Tibial artery (tissue), 4 donors: ENCODE data around the gene DCAKD.
A peak's percentile ranks its signal among the peaks of the same experiment; 100 is the strongest.

Experiments used
- DNase-seq, 2 donors: peaks; one replicate each; pipeline ENCODE4 v3.0.0-alpha.2; 2019
- H3K27ac ChIP-seq, 2 donors: fragments of 200-600 bp; sonication (generic) in 1 of 2; 1 replicate in 1 of 2; 2 replicates in 1 of 2; pipeline ENCODE4 v1.5.1; 2018 to 2019; ENCODE audit warnings: mild to moderate bottlenecking in 1 of 2
- H3K27me3 ChIP-seq, 2 donors: fragments of 200-600 bp; sonication (generic) in 1 of 2; one replicate each; pipeline versions ENCODE4 v1.5.1 to v1.6.0; 2016 to 2019
- H3K36me3 ChIP-seq, 3 donors: fragments of 200-600 bp; sonication (generic) in 2 of 3; one replicate each; pipeline ENCODE4 v1.5.1; 2016 to 2019; ENCODE audit warnings: mild to moderate bottlenecking in 2 of 3
- H3K4me1 ChIP-seq, 4 donors: fragments of 200-600 bp; sonication (generic) in 2 of 4; 1 replicate in 3 of 4; 2 replicates in 1 of 4; pipeline ENCODE4 v1.5.1; 2016 to 2019
- H3K4me3 ChIP-seq, 2 donors: fragments of 200-600 bp; sonication (generic) in 1 of 2; 1 replicate in 1 of 2; 2 replicates in 1 of 2; pipeline ENCODE4 v1.5.1; 2018 to 2019; ENCODE audit warnings: mild to moderate bottlenecking in 2 of 2
- H3K9me3 ChIP-seq, 3 donors: fragments of 200-600 bp; sonication (generic) in 1 of 3; one replicate each; pipeline ENCODE4 v1.5.1; 2016 to 2019
- CTCF ChIP-seq, 2 experiments: fragments of 200-600 bp in 1 of 2; fragments of 450-650 bp in 1 of 2; IDR thresholded peaks; one replicate each; pipeline ENCODE4 v1.5.1; 2017 to 2019; ENCODE audit warnings: antibody characterized with exemption in 2 of 2, mild to moderate bottlenecking in 1 of 2, moderate library complexity in 1 of 2
- intact Hi-C: fragments of 100-400 bp; cut with DNase I; formaldehyde crosslinking; loops from one replicate; pipeline ENCODE4 v1.15.0; 2023; ENCODE audit warnings: low total_unique reads

DCAKD gene

DNA sequence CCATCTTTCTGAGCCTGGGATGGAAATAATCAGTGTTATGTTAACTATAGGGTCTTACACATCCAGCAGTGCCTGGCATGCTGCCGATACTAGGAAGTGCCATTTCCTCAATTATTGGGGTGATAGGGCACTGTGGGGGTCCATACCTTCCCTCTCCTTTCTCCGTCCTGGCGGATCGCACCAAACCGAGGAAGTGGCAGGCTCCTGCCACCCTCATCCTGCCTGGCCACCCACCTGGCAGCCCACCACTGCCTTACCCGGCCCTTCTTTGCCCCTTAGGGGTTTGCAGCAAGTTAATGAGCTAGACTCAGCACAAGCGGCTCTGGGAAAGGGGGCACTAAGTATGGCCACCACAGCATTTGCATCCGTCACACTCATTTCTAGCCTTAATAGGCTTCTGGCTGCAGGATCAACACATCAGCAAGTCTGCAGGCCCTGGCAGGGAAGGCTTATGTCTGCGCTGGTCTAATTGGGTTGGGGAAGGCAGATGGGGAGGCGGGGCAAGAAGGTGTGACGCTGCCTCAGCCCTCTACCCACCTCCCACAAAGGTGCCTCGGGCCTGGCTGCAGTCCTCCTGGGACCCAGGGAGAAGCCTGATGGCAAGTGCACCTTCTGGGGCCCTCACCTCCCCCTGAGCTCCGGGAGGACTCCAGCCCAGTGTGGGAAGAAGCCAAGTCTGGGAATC lies 28.6 kb downstream of the DCAKD start:
- H3K27me3 ChIP-seq: peaks cover 0 to 3% of the 10 kb centered on the region in 2 donors
- H3K9me3 ChIP-seq: no peaks in the 10 kb centered on the region
- no peak for DNase-seq
- no peak for TF ChIP-seq CTCF (IDR thresholded peaks at IDR 0.05)
- no peak overlapping the region for H3K4me3 ChIP-seq
- H3K27ac ChIP-seq: peak overlapping the region in 1 of 2 donors; percentile 60
- intact Hi-C loops: loop anchor here (5.0 kb wide), 2 partner anchors 80 to 245 kb away; no protein-coding TSS in a partner anchor
- peaks cover 0 to 20% (median 8%) of the 10 kb centered on the region in 3 donors for H3K36me3 ChIP-seq
- H3K4me1 ChIP-seq: peaks cover 0 to 45% (median 24%) of the 10 kb centered on the region in 4 donors

DNA sequence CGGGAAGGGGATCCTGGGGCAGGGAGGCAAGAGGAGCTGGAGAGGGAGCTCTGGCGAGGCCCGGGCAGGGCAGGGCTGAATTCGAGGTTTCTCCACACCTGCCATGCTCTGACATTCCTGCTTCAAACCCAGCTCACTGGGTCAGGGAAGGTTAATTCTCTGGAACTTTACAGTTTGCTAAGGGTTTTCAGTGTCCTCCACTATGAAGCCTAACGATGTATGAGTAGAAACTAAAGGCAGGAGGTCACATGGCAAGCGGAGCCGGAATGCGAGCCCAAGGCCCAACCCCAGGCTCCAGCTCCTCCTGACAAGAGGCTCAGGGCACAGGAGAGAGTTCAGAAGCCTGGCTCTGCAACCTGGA lies 29.2 kb downstream of the DCAKD start:
- Histone ChIP-seq H3K27ac (peak overlapping the region; percentile 60 to 73), H3K36me3 (peaks cover 0 to 15% (median 8%) of the 10 kb centered on the region in 3 donors), H3K27me3 (peaks cover 0 to 3% of the 10 kb centered on the region in 2 donors), H3K9me3 (no peaks in the 10 kb centered on the region), H3K4me1 (peaks cover 0 to 45% (median 24%) of the 10 kb centered on the region in 4 donors), H3K4me3 (peak overlapping the region in 1 of 2 donors; percentile 53)
- intact Hi-C loops: loop anchor here (5.0 kb wide), 2 partner anchors 80 to 245 kb away; no protein-coding TSS in a partner anchor
- TF ChIP-seq CTCF (IDR thresholded peaks at IDR 0.05): no peak
- DNase-seq: no peak

DNA sequence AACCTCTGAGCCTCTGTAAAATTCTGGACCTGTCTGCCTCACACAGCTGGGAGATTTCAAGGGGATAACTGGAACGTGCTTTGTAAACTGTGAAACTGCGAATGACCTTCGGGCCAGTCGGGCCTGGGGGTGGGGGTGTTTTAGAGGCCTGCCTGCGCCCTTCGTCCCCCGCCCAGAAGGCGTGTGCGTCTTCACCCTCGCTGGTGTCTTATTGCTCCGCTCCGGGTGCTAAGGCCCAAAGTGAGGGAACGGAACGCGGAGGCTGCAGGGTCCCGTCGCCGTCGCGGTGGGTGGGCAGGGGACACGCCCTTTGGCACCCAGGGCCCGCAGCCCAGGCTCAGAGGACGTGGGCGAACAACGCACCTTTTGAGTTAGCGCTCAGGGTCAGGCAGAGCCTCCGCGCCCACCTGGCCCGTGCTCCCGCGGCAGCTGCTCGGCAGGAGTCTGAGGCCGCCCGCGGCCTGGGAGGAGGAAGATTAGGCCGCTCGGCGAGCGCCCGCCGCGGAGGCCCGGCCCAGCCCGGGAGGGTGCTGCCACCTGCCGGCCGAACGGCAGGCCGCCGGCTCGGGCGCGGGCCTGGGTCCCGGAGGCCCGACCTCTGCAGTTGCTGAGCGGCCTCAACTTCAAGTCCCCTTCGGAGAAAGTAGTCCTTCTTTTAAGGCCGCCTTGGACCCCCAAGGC lies 29.7 kb downstream of the DCAKD start:
- DNase-seq: peak; percentile 54 to 80
- H3K4me3 ChIP-seq: peak overlapping the region; percentile 45 to 53
- no peaks in the 10 kb centered on the region for H3K9me3 ChIP-seq
- TF ChIP-seq CTCF (IDR thresholded peaks at IDR 0.05): peak; percentile 85 to 90
- intact Hi-C loops: loop anchor here (2.0 to 5.0 kb wide), 3 partner anchors 81 to 244 kb away; no protein-coding TSS in a partner anchor
- peak overlapping the region; percentile 60 to 73 for H3K27ac ChIP-seq
- H3K27me3 ChIP-seq: peaks cover 0 to 3% of the 10 kb centered on the region in 2 donors
- peaks cover 0 to 45% (median 24%) of the 10 kb centered on the region in 4 donors for H3K4me1 ChIP-seq
- H3K36me3 ChIP-seq: peaks cover 0 to 10% (median 4%) of the 10 kb centered on the region in 3 donors

DNA sequence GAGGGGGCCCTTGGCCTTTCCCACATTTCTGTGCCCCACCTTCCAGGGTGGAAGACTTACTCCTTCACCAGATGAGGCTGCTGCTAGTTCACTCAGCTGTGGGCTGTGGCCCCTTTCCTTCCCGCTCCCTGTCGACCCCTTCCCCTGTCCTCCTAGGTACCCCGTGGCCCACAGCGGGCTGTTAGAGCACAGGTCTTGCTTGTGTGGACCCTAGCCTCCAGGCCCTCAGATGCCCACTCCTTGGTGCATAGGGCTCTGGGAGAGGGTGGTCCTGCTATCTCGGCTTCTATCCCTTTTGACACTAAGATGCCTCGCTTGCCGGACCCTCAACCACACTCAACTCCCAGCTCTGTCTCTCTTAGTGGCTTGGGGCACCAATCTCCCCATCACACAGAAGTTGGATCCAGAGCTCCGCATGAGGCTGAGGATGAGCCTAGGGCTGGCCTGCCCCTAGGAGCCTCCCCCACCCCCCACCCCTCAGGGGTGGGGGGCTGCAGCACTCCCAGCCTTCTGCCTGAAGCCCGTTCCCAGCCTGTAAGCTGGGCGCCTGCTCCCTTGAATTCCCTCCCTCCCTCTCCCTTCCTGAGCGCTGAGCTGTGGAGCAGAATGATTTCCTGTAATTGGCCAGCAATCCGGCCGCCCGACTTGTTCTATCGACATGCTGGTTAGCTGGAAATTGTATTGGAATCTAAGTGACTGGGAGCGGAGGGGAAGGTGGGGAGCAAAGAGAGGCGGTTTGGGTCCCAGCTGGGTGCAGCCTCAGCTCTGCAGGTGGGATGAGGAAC lies 30.9 kb downstream of the DCAKD start:
- no peak for TF ChIP-seq CTCF (IDR thresholded peaks at IDR 0.05)
- Histone ChIP-seq H3K27me3 (peaks cover 0 to 3% of the 10 kb centered on the region in 2 donors), H3K4me3 (no peak overlapping the region), H3K36me3 (peaks cover 0 to 10% (median 0%) of the 10 kb centered on the region in 3 donors), H3K4me1 (peaks cover 0 to 45% (median 24%) of the 10 kb centered on the region in 4 donors), H3K27ac (no peak overlapping the region), H3K9me3 (no peaks in the 10 kb centered on the region)
- peak in 1 of 2 donors; percentile 43 for DNase-seq
- intact Hi-C loops: loop anchor here (2.0 to 5.0 kb wide), 3 partner anchors 82 to 243 kb away; no protein-coding TSS in a partner anchor
